Stimulated activated CD8-positive, alpha-beta memory T cell treated with anti-CD3 and anti-CD28 coated beads, Interleukin-15, amount 100 ng/mL, for 24 hours (primary cell): Measurements from ENCODE around the gene PDE8B.

Experiments
- DNase-seq: peaks from one replicate; pipeline ENCODE4 v3.0.0-alpha.2; 2020; ENCODE audit warnings: low read depth

PDE8B gene

GRCh38 chr5:77186652-77187370 lies 23.7 kb upstream of the PDE8B start:
- no peak for DNase-seq

- DNase-seq = no peak
Observed at GRCh38 chr5:77189421-77189820, 21.1 kb upstream of the PDE8B start.

- no peak for DNase-seq
Observed at GRCh38 chr5:77192441-77193050, 17.9 kb upstream of the PDE8B start.

GRCh38 chr5:77194762-77195161 lies 15.7 kb upstream of the PDE8B start:
- no peak for DNase-seq

- DNase-seq = no peak
Observed at GRCh38 chr5:77197840-77198554, 12.5 kb upstream of the PDE8B start.

- DNase-seq = no peak
Observed at GRCh38 chr5:77200663-77201062, 9.8 kb upstream of the PDE8B start.

- DNase-seq = no peak
Observed at GRCh38 chr5:77202145-77202544, 8.3 kb upstream of the PDE8B start.

- no peak for DNase-seq
Observed at GRCh38 chr5:77204967-77205366, 5.5 kb upstream of the PDE8B start.

- no peak for DNase-seq
Observed at GRCh38 chr5:77208507-77209163, 1.8 kb upstream of the PDE8B start.

- DNase-seq = no peak
Observed at GRCh38 chr5:77209495-77210090, 887 bp upstream of the PDE8B start.

- no peak for DNase-seq
Observed at GRCh38 chr5:77210964-77211690, 647 bp downstream of the PDE8B start.

- DNase-seq = no peak
Observed at GRCh38 chr5:77211691-77212047, 1.2 kb downstream of the PDE8B start.

- no peak for DNase-seq
Observed at GRCh38 chr5:77213601-77214000, 3.1 kb downstream of the PDE8B start.

- no peak for DNase-seq
Observed at GRCh38 chr5:77214151-77214550, 3.7 kb downstream of the PDE8B start.

GRCh38 chr5:77218263-77218662 lies 7.8 kb downstream of the PDE8B start:
- no peak for DNase-seq

- DNase-seq = no peak
Observed at GRCh38 chr5:77221115-77221514, 10.6 kb downstream of the PDE8B start.

GRCh38 chr5:77222722-77223121 lies 12.2 kb downstream of the PDE8B start:
- DNase-seq = no peak

GRCh38 chr5:77223653-77224052 lies 13.2 kb downstream of the PDE8B start:
- no peak for DNase-seq

GRCh38 chr5:77224672-77225355 lies 14.3 kb downstream of the PDE8B start:
- DNase-seq = no peak

- no peak for DNase-seq
Observed at GRCh38 chr5:77225531-77225930, 15.1 kb downstream of the PDE8B start.

GRCh38 chr5:77229887-77230286 lies 19.4 kb downstream of the PDE8B start:
- DNase-seq = no peak
